ENCODE results near the gene INTS13.

- no peak for TF ChIP-seq TAF1 (IDR thresholded peaks at IDR 0.05; ENCODE audit: low read depth, low read length)
- no peak for TF ChIP-seq POLR2A (IDR thresholded peaks at IDR 0.05; ENCODE audit: low read depth, low read length)
- no peak for TF ChIP-seq POU2F2 (IDR thresholded peaks at IDR 0.05; ENCODE audit: low read depth, low read length)
Observed at GRCh38 chr12:26918321-26919215, 19.2 kb downstream of the INTS13 start.
